Neural progenitor cell (in vitro differentiated cells): ENCODE measurements around the gene DDOST.

Source experiments
- EZH2 ChIP-seq: fragments of 200-600 bp; sonication (generic); IDR thresholded peaks from 2 replicates; pipeline ENCODE4 v1.6.1; 2017; ENCODE audit warnings: antibody characterized with exemption, mild to moderate bottlenecking, moderate library complexity
- TF ChIP-seq, protein P1 (sequence below): fragments of 200-600 bp; sonication (generic); IDR thresholded peaks from 2 replicates; pipeline ENCODE4 v1.5.1; 2017; ENCODE audit warnings: antibody characterized with exemption, mild to moderate bottlenecking

DNA sequence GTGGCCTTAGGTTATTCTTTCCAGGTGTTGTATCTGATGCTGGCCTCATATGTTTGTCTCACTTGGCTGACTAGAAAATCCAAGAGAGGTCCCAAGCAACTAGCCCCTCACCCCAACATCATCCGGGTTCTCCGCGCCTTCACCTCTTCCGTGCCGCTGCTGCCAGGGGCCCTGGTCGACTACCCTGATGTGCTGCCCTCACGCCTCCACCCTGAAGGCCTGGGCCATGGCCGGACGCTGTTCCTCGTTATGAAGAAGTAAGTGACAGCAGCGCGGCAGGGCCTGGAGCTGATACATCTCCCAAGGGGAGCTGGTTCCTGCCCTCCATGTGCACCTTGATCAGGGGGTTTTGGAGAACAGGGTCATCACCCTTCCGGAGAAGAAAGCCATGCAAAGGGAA is 16.8 kb downstream of the DDOST start:
- TF ChIP-seq, protein P1, sequence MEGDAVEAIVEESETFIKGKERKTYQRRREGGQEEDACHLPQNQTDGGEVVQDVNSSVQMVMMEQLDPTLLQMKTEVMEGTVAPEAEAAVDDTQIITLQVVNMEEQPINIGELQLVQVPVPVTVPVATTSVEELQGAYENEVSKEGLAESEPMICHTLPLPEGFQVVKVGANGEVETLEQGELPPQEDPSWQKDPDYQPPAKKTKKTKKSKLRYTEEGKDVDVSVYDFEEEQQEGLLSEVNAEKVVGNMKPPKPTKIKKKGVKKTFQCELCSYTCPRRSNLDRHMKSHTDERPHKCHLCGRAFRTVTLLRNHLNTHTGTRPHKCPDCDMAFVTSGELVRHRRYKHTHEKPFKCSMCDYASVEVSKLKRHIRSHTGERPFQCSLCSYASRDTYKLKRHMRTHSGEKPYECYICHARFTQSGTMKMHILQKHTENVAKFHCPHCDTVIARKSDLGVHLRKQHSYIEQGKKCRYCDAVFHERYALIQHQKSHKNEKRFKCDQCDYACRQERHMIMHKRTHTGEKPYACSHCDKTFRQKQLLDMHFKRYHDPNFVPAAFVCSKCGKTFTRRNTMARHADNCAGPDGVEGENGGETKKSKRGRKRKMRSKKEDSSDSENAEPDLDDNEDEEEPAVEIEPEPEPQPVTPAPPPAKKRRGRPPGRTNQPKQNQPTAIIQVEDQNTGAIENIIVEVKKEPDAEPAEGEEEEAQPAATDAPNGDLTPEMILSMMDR = no peak
- TF ChIP-seq EZH2 = no peak
